A673 (cell line): ENCODE results near the gene MTHFD1L. TPM values are rescaled to one million over a fixed set of nuclear protein-coding genes. Genes with fewer than 3 reads are reported as not detected.
"Not testable (repeated sequence)": the region's sequence is repeated elsewhere in the genome, so short reads cannot be mapped to it uniquely, and the experiment has no call there.

Experiments
- BruUV-seq: library from RNA; stranded (reverse); fragments of 400-500 nt; replicated peaks from 2 replicates; lab custom pipeline; 2021; lab: Mats Ljungman, UMichigan
- CTCF ChIA-PET: fragments of 300-600 bp; sonication (Branson Sonifier 250); formaldehyde crosslinking; loops from one replicate; lab custom pipeline; 2022; ENCODE audit warnings: antibody characterized with exemption; lab: Charles Lee
- POLR2A ChIA-PET: fragments of 300-600 bp; sonication (Branson Sonifier 250); formaldehyde crosslinking; loops from one replicate; lab custom pipeline; 2022; ENCODE audit warnings: antibody characterized with exemption; ENCODE audit not compliant: low non-redundant PET; lab: Charles Lee
- DNase-seq: peaks from one replicate; pipeline ENCODE4 v3.0.0-alpha.2; 2015; ENCODE audit warnings: low spot score
- H3K27ac ChIP-seq: fragments of 200-600 bp; sonication (generic); 2 replicates; pipeline ENCODE4 v1.5.1; 2016; ENCODE audit warnings: mixed run types, low read depth, mild to moderate bottlenecking, mixed read lengths, antibody characterized with exemption, low read length; ENCODE audit not compliant: poor library complexity, severe bottlenecking
- H3K27me3 ChIP-seq: fragments of 200-600 bp; sonication (generic); replicated peaks from 2 replicates; pipeline ENCODE4 v1.6.1; 2017; ENCODE audit warnings: mixed run types, low read depth, mild to moderate bottlenecking, mixed read lengths, antibody characterized with exemption, low read length; ENCODE audit not compliant: insufficient read depth, poor library complexity
- H3K36me3 ChIP-seq: fragments of 200-600 bp; sonication (generic); 2 replicates; pipeline ENCODE4 v1.6.1; 2016; ENCODE audit warnings: mixed run types, mild to moderate bottlenecking, mixed read lengths, antibody characterized with exemption, low read length; ENCODE audit not compliant: insufficient read depth, poor library complexity, severe bottlenecking
- H3K4me1 ChIP-seq: fragments of 200-600 bp; sonication (generic); 2 replicates; pipeline ENCODE4 v1.6.1; 2017; ENCODE audit warnings: mixed run types, mild to moderate bottlenecking, mixed read lengths, antibody characterized with exemption, low read length; ENCODE audit not compliant: insufficient read depth, poor library complexity, severe bottlenecking
- H3K4me3 ChIP-seq: fragments of 200-600 bp; sonication (generic); 2 replicates; pipeline ENCODE4 v1.5.1; 2016; ENCODE audit warnings: low read depth, mixed run types, mild to moderate bottlenecking, mixed read lengths, low read length; ENCODE audit not compliant: poor library complexity, severe bottlenecking
- H3K9me3 ChIP-seq: fragments of 200-600 bp; sonication (generic); 2 replicates; pipeline ENCODE4 v1.6.1; 2016; ENCODE audit warnings: mixed run types, low read depth, mild to moderate bottlenecking, mixed read lengths, antibody characterized with exemption, low read length; ENCODE audit not compliant: poor library complexity, severe bottlenecking
- EZH2 ChIP-seq: fragments of 200-600 bp; sonication (generic); IDR thresholded peaks from 2 replicates; pipeline ENCODE4 v1.6.1; 2017; ENCODE audit warnings: borderline replicate concordance, low read depth, mild to moderate bottlenecking, mixed read lengths, antibody characterized with exemption, low read length; ENCODE audit not compliant: poor library complexity, severe bottlenecking
- intact Hi-C: fragments of 100-400 bp; cut with micrococcal nuclease; formaldehyde crosslinking; loops from one replicate; pipeline ENCODE4 v1.10.0; 2022; ENCODE audit not compliant: unreplicated experiment
- total RNA-seq: library from RNA; stranded (reverse); gene quantifications from 2 replicates; pipeline ENCODE4 v1.2.3, GENCODE V29; 2021
- TF ChIP-seq, protein P1 (sequence below): fragments of 300-800, 200-600 bp; sonication (generic); conservative IDR thresholded peaks from 2 replicates; pipeline ENCODE4 v1.5.1; 2017; ENCODE audit warnings: low read depth, mild to moderate bottlenecking, antibody characterized with exemption, low read length, moderate library complexity, mixed read lengths

Gene MTHFD1L
- total RNA-seq, 1 experiment from 2014 or later = 78.7 TPM

DNA sequence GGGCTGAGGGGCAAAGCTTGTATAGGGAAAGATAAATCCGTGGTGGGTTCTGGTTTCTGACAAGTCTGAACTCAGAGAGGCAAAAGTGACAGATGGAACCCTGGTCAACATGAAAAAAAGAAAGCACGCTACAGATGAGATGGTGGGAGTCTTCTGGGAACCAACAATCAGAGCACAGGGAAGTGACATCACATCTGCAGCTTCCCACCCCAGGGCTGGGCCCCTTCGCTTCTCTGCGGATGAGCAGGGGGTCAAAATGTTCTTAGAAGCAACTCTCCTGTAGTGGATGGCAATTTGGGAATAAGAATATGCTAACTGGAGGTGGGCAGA, 245.0 kb downstream of the MTHFD1L start:
- ChIA-PET POLR2A (no interaction called here), CTCF (no interaction called here)
- intact Hi-C loops = no loop called here
- no peaks in the 10 kb centered on the region for H3K9me3 ChIP-seq
- H3K27me3 ChIP-seq = no peaks in the 10 kb centered on the region
- no peak for DNase-seq
- TF ChIP-seq, protein P1, sequence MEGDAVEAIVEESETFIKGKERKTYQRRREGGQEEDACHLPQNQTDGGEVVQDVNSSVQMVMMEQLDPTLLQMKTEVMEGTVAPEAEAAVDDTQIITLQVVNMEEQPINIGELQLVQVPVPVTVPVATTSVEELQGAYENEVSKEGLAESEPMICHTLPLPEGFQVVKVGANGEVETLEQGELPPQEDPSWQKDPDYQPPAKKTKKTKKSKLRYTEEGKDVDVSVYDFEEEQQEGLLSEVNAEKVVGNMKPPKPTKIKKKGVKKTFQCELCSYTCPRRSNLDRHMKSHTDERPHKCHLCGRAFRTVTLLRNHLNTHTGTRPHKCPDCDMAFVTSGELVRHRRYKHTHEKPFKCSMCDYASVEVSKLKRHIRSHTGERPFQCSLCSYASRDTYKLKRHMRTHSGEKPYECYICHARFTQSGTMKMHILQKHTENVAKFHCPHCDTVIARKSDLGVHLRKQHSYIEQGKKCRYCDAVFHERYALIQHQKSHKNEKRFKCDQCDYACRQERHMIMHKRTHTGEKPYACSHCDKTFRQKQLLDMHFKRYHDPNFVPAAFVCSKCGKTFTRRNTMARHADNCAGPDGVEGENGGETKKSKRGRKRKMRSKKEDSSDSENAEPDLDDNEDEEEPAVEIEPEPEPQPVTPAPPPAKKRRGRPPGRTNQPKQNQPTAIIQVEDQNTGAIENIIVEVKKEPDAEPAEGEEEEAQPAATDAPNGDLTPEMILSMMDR = no peak
- TF ChIP-seq EZH2 = no peak
- no peaks in the 10 kb centered on the region for H3K36me3 ChIP-seq
- no peaks in the 10 kb centered on the region for H3K4me1 ChIP-seq
- no peak overlapping the region for H3K4me3 ChIP-seq
- no peak overlapping the region for H3K27ac ChIP-seq
- no TSS peak for BruUV-seq

DNA sequence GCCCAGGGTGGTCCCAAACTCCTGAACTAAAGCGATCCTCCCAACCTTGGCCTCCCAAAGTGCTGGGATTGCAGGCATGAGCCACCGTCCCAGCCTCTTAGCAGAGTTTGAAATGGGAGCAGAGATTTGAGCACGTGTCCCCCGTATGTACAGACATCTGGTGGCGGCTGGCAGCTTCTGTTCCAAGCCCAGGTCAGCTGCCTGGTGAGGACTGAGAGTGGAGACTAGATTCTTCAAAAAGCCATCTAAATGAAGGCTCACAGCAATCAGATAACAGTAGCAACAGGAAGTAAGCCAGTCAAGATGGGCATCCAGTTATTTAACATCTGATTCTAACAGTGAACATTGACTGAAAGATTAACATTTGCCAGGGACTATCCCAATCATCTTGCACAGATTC, 246.2 kb downstream of the MTHFD1L start:
- ChIA-PET CTCF (no interaction called here), POLR2A (no interaction called here)
- H3K27ac ChIP-seq = no peak overlapping the region
- intact Hi-C loops = no loop called here
- no peak for DNase-seq
- no peak overlapping the region for H3K4me3 ChIP-seq
- no TSS peak for BruUV-seq
- H3K9me3 ChIP-seq = no peaks in the 10 kb centered on the region
- no peaks in the 10 kb centered on the region for H3K27me3 ChIP-seq
- TF ChIP-seq, protein P1 = no peak
- no peak for TF ChIP-seq EZH2
- no peaks in the 10 kb centered on the region for H3K36me3 ChIP-seq
- no peaks in the 10 kb centered on the region for H3K4me1 ChIP-seq

DNA sequence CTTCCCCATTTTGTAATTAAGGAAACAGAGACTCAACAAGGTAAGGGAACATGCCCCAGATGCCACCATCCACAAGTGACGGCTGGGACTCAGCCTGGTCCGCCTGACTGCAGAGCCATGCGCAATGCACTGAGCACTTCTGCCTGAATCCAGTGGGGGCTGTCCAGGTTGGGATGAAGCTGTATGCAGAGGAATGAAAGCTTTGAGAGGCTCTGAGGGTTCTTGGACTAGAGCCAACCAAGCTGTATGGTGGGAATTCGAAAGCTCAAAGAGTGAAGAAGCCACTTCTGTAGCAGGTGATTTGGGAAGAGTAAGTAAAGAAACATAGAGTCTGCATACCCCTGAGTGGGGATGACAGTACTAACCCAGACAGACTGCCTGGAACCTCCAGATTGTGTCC, 246.6 kb downstream of the MTHFD1L start:
- no TSS peak for BruUV-seq
- ChIA-PET CTCF (no interaction called here), POLR2A (no interaction called here)
- Histone ChIP-seq H3K27ac (no peak overlapping the region), H3K4me1 (no peaks in the 10 kb centered on the region), H3K36me3 (no peaks in the 10 kb centered on the region), H3K4me3 (no peak overlapping the region), H3K9me3 (no peaks in the 10 kb centered on the region), H3K27me3 (no peaks in the 10 kb centered on the region)
- TF ChIP-seq, protein P1 = no peak
- TF ChIP-seq EZH2 = no peak
- peak; percentile 33 for DNase-seq
- intact Hi-C loops = no loop called here

DNA sequence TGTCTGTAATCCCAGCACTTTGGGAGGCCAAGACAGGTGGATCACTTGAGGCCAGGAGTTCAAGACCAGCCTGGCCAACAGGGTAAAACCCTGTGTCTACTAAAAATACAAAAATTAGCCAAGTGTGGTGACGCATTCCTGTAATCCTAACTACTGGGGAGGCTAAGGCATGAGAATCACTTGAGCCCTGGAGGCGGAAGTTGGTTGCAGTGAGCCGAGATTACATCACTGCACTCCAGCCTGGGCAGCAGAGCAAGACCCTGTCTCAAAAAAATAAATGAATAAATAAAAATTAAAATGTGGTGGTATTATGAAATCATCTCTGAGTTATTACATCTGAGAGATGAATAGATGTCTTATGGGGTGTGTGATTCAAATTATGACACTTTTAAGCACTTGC, 247.4 kb downstream of the MTHFD1L start:
- intact Hi-C loops, DNase-seq, H3K9me3 ChIP-seq, H3K27me3 ChIP-seq, POLR2A ChIA-PET, H3K27ac ChIP-seq, H3K36me3 ChIP-seq, BruUV-seq, H3K4me3 ChIP-seq, H3K4me1 ChIP-seq, CTCF ChIA-PET: not testable (repeated sequence)
